Osteoblast (primary cell): ENCODE results near the gene GRIK4. TPM values are rescaled to one million over a fixed set of nuclear protein-coding genes. Genes with fewer than 3 reads are reported as not detected.

Experiments
- DNase-seq: peaks from one replicate; pipeline ENCODE4 v3.0.0; 2011; ENCODE audit warnings: low spot score, mixed read lengths; ENCODE audit not compliant: insufficient read length; ENCODE audit errors: missing footprints
- H2AFZ ChIP-seq: 2 replicates; pipeline ENCODE4 v1.6.0; 2011; ENCODE audit warnings: mild to moderate bottlenecking, low read length
- H3K27ac ChIP-seq: 2 replicates; pipeline ENCODE4 v1.5.1; 2011; ENCODE audit warnings: mild to moderate bottlenecking, low read depth, low read length, moderate library complexity
- H3K27me3 ChIP-seq: 2 replicates; pipeline ENCODE4 v1.6.0; 2012; ENCODE audit warnings: mild to moderate bottlenecking, control low read depth, inconsistent platforms, low read length, moderate library complexity; ENCODE audit not compliant: insufficient read depth
- H3K36me3 ChIP-seq: 2 replicates; pipeline ENCODE4 v1.5.1; 2011; ENCODE audit warnings: mild to moderate bottlenecking, low read length, control low read depth, moderate library complexity; ENCODE audit not compliant: insufficient read depth
- H3K4me1 ChIP-seq: 2 replicates; pipeline ENCODE4 v1.5.1; 2011; ENCODE audit warnings: mild to moderate bottlenecking, low read length, control low read depth, moderate library complexity; ENCODE audit not compliant: insufficient read depth
- H3K4me2 ChIP-seq: 2 replicates; pipeline ENCODE4 v1.6.0; 2011; ENCODE audit warnings: mild to moderate bottlenecking, low read length; ENCODE audit not compliant: insufficient read depth
- H3K4me3 ChIP-seq: fragments of 200-600 bp; sonication (generic); 3 replicates; pipeline ENCODE4 v1.5.1; 2012; ENCODE audit warnings: mild to moderate bottlenecking, low read length, inconsistent platforms; ENCODE audit not compliant: insufficient read depth
- H3K79me2 ChIP-seq: 2 replicates; pipeline ENCODE4 v1.6.0; 2012; ENCODE audit warnings: mild to moderate bottlenecking, low read length, control low read depth, inconsistent platforms; ENCODE audit not compliant: insufficient read depth
- H3K9me3 ChIP-seq: 2 replicates; pipeline ENCODE4 v1.5.1; 2011; ENCODE audit warnings: low read depth, low read length, control low read depth
- H4K20me1 ChIP-seq: 2 replicates; pipeline ENCODE4 v1.6.0; 2012; ENCODE audit warnings: mild to moderate bottlenecking, low read length, control low read depth; ENCODE audit not compliant: insufficient read depth
- total RNA-seq: library from RNA; depleted of rRNA; stranded (reverse); fragments of >200 nt; gene quantifications from 2 replicates; pipeline ENCODE4 v1.2.3, GENCODE V29; 2012
- TF ChIP-seq, protein P1 (sequence below): IDR thresholded peaks from 2 replicates; pipeline ENCODE4 v1.5.1; 2011; ENCODE audit warnings: mild to moderate bottlenecking, low read depth, low read length, moderate library complexity; ENCODE audit errors: extremely low read depth

The GRIK4 gene
- total RNA-seq, 1 donor, result under 0.01 TPM

DNA sequence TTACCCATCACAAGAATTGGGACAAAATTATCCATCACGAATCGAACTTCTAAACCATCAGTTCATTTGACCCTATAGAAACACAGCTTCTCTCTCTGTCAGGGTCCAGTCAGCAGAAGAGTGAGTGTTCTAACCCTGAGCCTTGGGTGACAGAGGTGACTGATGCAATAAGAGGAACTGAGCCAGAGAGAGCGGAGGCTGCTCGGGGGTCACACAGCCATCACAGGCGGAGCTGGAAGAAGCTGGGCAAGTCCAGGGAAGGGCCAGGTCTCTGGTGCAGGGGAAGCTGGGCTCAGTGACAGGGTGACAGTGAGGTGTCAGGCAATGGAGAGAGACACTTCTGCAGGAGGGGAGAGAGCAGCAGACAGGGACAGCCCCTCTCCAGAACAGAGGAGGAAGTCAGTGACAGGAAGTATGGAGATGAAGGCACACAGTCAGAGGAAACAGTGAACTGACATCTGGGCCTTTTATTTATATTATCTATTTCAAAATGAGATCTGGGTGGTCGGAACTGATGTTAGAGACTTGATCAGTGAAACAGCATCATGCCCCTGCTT is 328.4 kb downstream of the GRIK4 start:
- TF ChIP-seq, protein P1, sequence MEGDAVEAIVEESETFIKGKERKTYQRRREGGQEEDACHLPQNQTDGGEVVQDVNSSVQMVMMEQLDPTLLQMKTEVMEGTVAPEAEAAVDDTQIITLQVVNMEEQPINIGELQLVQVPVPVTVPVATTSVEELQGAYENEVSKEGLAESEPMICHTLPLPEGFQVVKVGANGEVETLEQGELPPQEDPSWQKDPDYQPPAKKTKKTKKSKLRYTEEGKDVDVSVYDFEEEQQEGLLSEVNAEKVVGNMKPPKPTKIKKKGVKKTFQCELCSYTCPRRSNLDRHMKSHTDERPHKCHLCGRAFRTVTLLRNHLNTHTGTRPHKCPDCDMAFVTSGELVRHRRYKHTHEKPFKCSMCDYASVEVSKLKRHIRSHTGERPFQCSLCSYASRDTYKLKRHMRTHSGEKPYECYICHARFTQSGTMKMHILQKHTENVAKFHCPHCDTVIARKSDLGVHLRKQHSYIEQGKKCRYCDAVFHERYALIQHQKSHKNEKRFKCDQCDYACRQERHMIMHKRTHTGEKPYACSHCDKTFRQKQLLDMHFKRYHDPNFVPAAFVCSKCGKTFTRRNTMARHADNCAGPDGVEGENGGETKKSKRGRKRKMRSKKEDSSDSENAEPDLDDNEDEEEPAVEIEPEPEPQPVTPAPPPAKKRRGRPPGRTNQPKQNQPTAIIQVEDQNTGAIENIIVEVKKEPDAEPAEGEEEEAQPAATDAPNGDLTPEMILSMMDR, result no peak
- Histone ChIP-seq H3K27me3 (no peaks in the 10 kb centered on the region), H4K20me1 (no peaks in the 10 kb centered on the region), H3K9me3 (no peaks in the 10 kb centered on the region), H3K4me2 (no peak overlapping the region), H3K4me1 (no peaks in the 10 kb centered on the region), H3K36me3 (no peaks in the 10 kb centered on the region), H2AFZ (no peak overlapping the region), H3K79me2 (no peaks in the 10 kb centered on the region), H3K27ac (no peak overlapping the region), H3K4me3 (no peak overlapping the region)
- DNase-seq, result no peak

DNA sequence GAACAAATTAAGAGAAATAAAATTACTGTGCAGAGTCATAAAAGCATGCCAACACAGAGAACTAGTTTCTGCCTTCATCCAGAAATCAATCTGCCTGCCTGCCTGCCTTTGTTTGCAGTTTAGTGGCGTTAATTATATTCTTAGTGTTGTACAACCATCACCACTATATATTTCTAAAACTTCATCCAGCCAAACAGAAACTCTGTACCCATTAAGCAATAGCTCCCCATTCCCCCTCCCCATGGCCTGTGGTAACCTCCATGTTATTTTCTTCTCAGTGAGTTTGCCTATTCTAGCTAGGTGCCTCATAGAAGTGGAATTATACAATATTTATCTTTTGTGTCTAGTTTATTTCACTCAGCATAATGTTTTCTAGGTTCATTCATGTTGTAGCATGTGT is 329.1 kb downstream of the GRIK4 start:
- Histone ChIP-seq H3K9me3 (no peaks in the 10 kb centered on the region), H3K4me1 (no peaks in the 10 kb centered on the region), H3K27me3 (no peaks in the 10 kb centered on the region), H2AFZ (no peak overlapping the region), H3K27ac (no peak overlapping the region), H3K4me2 (no peak overlapping the region), H3K79me2 (no peaks in the 10 kb centered on the region), H3K4me3 (no peak overlapping the region), H4K20me1 (no peaks in the 10 kb centered on the region), H3K36me3 (no peaks in the 10 kb centered on the region)
- no peak for DNase-seq
- TF ChIP-seq, protein P1, result no peak

DNA sequence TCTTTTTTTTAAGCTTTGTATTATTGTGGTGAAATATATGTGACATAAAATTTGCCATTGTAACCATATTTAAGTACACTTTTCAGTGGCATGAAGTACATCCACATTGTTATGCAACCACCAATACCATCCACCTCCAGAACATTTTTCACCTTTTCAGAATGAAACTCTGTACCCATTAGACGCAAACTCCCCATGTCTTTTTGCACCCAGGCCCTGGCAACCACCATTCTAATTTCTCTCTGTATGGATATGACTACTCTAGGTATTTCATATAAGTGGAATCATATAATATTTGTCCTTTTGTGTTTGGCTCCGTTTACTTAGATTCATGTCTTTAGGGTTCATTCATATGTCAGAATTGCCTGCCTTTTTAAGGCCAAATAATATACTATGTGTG is 329.5 kb downstream of the GRIK4 start:
- Histone ChIP-seq H3K9me3 (no peaks in the 10 kb centered on the region), H3K79me2 (no peaks in the 10 kb centered on the region), H3K4me2 (no peak overlapping the region), H3K36me3 (no peaks in the 10 kb centered on the region), H3K4me3 (no peak overlapping the region), H4K20me1 (no peaks in the 10 kb centered on the region), H3K27me3 (no peaks in the 10 kb centered on the region), H3K27ac (no peak overlapping the region), H3K4me1 (no peaks in the 10 kb centered on the region), H2AFZ (no peak overlapping the region)
- TF ChIP-seq, protein P1, result no peak
- no peak for DNase-seq

DNA sequence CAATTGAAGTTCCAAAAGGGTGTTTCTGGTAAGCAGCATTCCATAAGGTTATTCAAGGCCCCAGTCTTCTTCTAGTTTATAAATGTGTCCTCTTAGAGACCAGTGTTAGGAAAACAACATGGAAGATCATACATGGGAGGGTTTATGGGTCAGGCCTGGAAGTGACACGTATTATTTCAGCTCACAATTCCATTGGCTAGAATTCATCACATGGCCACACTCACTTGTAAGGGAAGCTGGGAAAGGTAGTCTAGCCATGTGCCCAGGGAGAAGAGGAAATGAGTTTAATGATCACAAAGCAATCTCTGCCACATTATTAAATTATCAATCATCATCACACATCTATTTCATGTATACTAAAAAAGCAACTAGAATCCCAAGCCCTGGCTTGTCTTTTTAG is 330.6 kb downstream of the GRIK4 start:
- H3K36me3 ChIP-seq, result no peaks in the 10 kb centered on the region
- no peak overlapping the region for H2AFZ ChIP-seq
- no peak overlapping the region for H3K4me2 ChIP-seq
- H3K4me1 ChIP-seq, result no peaks in the 10 kb centered on the region
- no peak overlapping the region for H3K27ac ChIP-seq
- no peak for DNase-seq
- H3K79me2 ChIP-seq, result no peaks in the 10 kb centered on the region
- no peaks in the 10 kb centered on the region for H3K27me3 ChIP-seq
- no peaks in the 10 kb centered on the region for H3K9me3 ChIP-seq
- TF ChIP-seq, protein P1, result no peak
- no peaks in the 10 kb centered on the region for H4K20me1 ChIP-seq
- no peak overlapping the region for H3K4me3 ChIP-seq
